ENCODE measurements around the gene ITGB2. TPM values are rescaled to one million over a fixed set of nuclear protein-coding genes. Genes with fewer than 3 reads are reported as not detected.

The ITGB2 gene
- total RNA-seq (2022; extraction: Qiagen RNA extraction; ENCODE audit: low read depth), result 0.57 to 1.4 TPM (median 0.94 TPM) in 5 replicates

DNA sequence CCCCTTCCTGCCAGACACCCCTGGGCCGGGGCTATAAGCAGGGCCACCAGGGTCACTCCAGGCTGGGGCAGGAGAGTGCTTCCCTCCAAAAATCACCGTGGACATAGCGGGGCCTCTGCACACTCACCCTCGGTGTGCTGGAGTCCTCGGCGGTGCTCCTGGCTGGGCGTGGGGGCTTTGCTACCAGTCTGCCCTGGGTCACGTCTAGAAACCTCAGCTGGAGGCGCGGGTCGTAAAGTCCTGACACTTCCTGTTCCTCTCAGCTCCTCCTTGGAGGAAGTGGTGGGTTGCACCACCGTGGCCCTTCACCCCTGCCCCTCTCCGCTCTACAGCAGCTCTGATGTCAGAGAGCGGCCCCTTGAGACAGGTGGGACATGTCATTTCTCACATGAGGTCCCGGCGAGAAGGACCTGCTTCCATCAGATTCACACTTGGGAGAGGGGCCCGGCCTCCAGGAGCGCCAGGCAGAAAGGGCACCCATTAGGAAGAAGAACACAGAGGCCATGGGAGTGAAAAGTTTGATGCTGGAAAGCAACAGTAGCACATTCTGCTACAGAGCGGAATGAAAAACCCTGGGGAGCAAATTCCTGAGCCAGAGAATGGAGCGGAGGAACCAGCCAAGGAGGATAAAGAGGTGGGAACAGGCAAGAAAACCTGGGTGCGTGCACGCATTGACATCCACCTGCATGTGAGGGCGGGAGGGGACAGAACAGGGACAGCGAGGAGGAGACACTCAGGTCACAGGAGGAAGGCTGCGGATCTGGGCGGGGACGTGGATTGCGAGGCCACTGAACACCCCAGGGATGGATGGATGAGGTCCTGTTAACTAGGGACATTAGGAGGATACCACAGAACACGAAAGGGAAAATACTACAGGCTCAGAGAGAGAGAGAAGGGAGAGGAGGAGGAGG, at the start of gene ITGB2:
ITGB2 (minus strand) TSS at position 206 of the 911 bp plus-strand sequence. CDS start 10,117 bp downstream, outside the sequence.

GRCh38 chr21:44939532-44940115, 18.9 kb upstream of the ITGB2 start, which contains the start of gene SLX9:
SLX9 (plus strand) TSS chr21:44940029; CDS start chr21:44940058, 29 bp downstream.

GRCh38 chr21:44873356-44874239, 47.1 kb downstream of the ITGB2 start, which contains the start of gene PTTG1IP:
PTTG1IP (minus strand) TSS chr21:44873690; CDS start chr21:44873616, 74 bp downstream.

Other genes starting within 250 kb of the ITGB2 start
- gene KRTAP12-1, start 238.7 kb downstream of the ITGB2 start, total RNA-seq (2022; extraction: Qiagen RNA extraction; ENCODE audit: low read depth), result not detected in 5 replicates
- gene KRTAP10-12, start 223.7 kb downstream of the ITGB2 start, total RNA-seq (2022; extraction: Qiagen RNA extraction; ENCODE audit: low read depth), result not detected in 5 replicates
- not detected in 5 replicates for gene TSPEAR, start 209.3 kb downstream of the ITGB2 start, total RNA-seq (2022; extraction: Qiagen RNA extraction; ENCODE audit: low read depth)
- 27.7 to 38.3 TPM (median 35.9 TPM) in 5 replicates for gene UBE2G2, start 119.1 kb downstream of the ITGB2 start, total RNA-seq (2022; extraction: Qiagen RNA extraction; ENCODE audit: low read depth)
- gene SUMO3, start 102.8 kb downstream of the ITGB2 start, total RNA-seq (2022; extraction: Qiagen RNA extraction; ENCODE audit: low read depth), result 47.7 to 70.0 TPM (median 65.5 TPM) in 5 replicates
- gene PTTG1IP, start 47.2 kb downstream of the ITGB2 start, total RNA-seq (2022; extraction: Qiagen RNA extraction; ENCODE audit: low read depth), result 87.3 to 105 TPM (median 98.5 TPM) in 5 replicates
- 37.7 to 59.5 TPM (median 56.3 TPM) in 5 replicates for gene SLX9, start 19.1 kb upstream of the ITGB2 start, total RNA-seq (2022; extraction: Qiagen RNA extraction; ENCODE audit: low read depth)
- 5.6 to 9.9 TPM (median 6.7 TPM) in 5 replicates for gene ADARB1, start 153.7 kb upstream of the ITGB2 start, total RNA-seq (2022; extraction: Qiagen RNA extraction; ENCODE audit: low read depth)

All from A549 treated with ZK216348 at 1 μM for 4 hours (cell line).